ENCODE results near the gene CDIPT. TPM values are rescaled to one million over a fixed set of nuclear protein-coding genes. Genes with fewer than 3 reads are reported as not detected.

Gene CDIPT
- total and polyA plus RNA-seq, 10 of the 15 experiments (the other 5 are each of a cell fraction or from before 2014, with no cell fraction given) = 0.87 to 36.4 (median 27.1) TPM

GRCh38 chr16:29858149-29858849 lies 4.7 kb downstream of the CDIPT start:
- ATAC-seq = no peak
- in situ Hi-C loops (cut with MboI) (no loop called here), intact Hi-C loops (cut with micrococcal nuclease; ENCODE audit: unreplicated experiment) (no loop called here)
- ChIA-PET SMC1A (ENCODE audit: uncharacterized antibody, unreplicated experiment) (no interaction called here), CTCF (interaction anchor here (1.9 kb wide), 1 partner anchor 10 kb away, joined by 11 read pairs; no protein-coding TSS in a partner anchor), POLR2A (interaction anchor here (0.6 kb wide), 1 partner anchor 889 kb away, joined by 3 read pairs; no protein-coding TSS in a partner anchor), RAD21 (ENCODE audit: unreplicated experiment) (no interaction called here)
- Histone ChIP-seq H3K4me3 (no peak overlapping the region), H3K27ac (ENCODE audit: control insufficient read depth, insufficient read depth) (no peak overlapping the region), H3K4me1 (ENCODE audit: control insufficient read depth, insufficient read depth, low read length) (no peaks in the 10 kb centered on the region), H2AFZ (ENCODE audit: control insufficient read depth, low read depth, low read length) (no peak overlapping the region), H3K27me3 (replicated peaks in 1 of 2; ENCODE audit: control insufficient read depth in 2 of 2, insufficient read depth in 2 of 2, low read length in 1 of 2) (no peaks in the 10 kb centered on the region), H3K4me2 (ENCODE audit: control insufficient read depth, insufficient read depth) (no peak overlapping the region), H3K9ac (ENCODE audit: control insufficient read depth, insufficient read depth, low read length) (no peak overlapping the region), H4K20me1 (ENCODE audit: control insufficient read depth, insufficient read depth) (no peaks in the 10 kb centered on the region), H3K79me2 (ENCODE audit: control insufficient read depth, insufficient read depth, low read length) (peaks cover 7% of the 10 kb centered on the region), H3K9me3 (replicated peaks; ENCODE audit: control insufficient read depth, insufficient read depth, low read length) (no peaks in the 10 kb centered on the region), H3K36me3 (ENCODE audit: control insufficient read depth in 2 of 2, insufficient read depth in 2 of 2, low read length in 1 of 2) (peaks cover 0 to 3% of the 10 kb centered on the region in 2 experiments; a peak in 2 of 4 replicates)
- no peak for DNase-seq (ENCODE audit: low read depth, low spot score)
- TF ChIP-seq REST (IDR thresholded peaks at IDR 0.05; ENCODE audit: low read depth, low read length) (no peak), ATF7 (IDR thresholded peaks at IDR 0.05; ENCODE audit: low read depth) (no peak), IRF4 (IDR thresholded peaks at IDR 0.05; ENCODE audit: low read depth, low read length) (no peak), EP300 (IDR thresholded peaks at IDR 0.05; ENCODE audit: borderline replicate concordance in 1 of 2, control insufficient read depth in 1 of 2, low read depth in 2 of 2, low read length in 2 of 2) (no peak), RUNX3 (IDR thresholded peaks at IDR 0.05; ENCODE audit: low read length) (no peak), ATF2 (IDR thresholded peaks at IDR 0.05; ENCODE audit: low read length) (no peak), ASH2L (IDR thresholded peaks at IDR 0.05; ENCODE audit: borderline replicate concordance, low read depth) (no peak), EGR1 (IDR thresholded peaks at IDR 0.05; ENCODE audit: borderline replicate concordance in 1 of 2, low read depth in 2 of 2, low read length in 2 of 2) (no peak), RAD21 (IDR thresholded peaks at IDR 0.05; ENCODE audit: insufficient read depth, low read depth, low read length) (no peak), ZNF207 (IDR thresholded peaks at IDR 0.05; ENCODE audit: borderline replicate concordance) (no peak), SMAD1 (IDR thresholded peaks at IDR 0.05; ENCODE audit: low read depth, partially characterized antibody) (no peak), TCF3 (IDR thresholded peaks at IDR 0.05; ENCODE audit: borderline replicate concordance, insufficient read depth, low read depth, low read length) (no peak), MAX (IDR thresholded peaks at IDR 0.05; ENCODE audit: low read depth, low read length) (no peak)
- FAIRE-seq = no peak
- no TSS peak for BruUV-seq (replicated peaks)
- 94% methylated on average over 9 of the region's 10 CpGs for WGBS (ENCODE audit: insufficient coverage, insufficient replicate concordance, low lambda C conversion rate, missing lambda C conversion rate)
